Mucosa of rectum (tissue), 2 donors: Measurements from ENCODE around the gene CTRB1.

Experiments
- H3K27ac ChIP-seq, 2 donors: one replicate each; pipeline ENCODE4 v1.7.0; 2013; ENCODE audit warnings: inconsistent platforms in 2 of 2, low read depth in 2 of 2, low read length in 2 of 2
- H3K27me3 ChIP-seq, 2 donors: one replicate each; pipeline ENCODE4 v1.7.0; 2013; ENCODE audit warnings: low read length in 2 of 2; ENCODE audit not compliant: control insufficient read depth in 2 of 2, insufficient read depth in 2 of 2
- H3K36me3 ChIP-seq, 2 donors: one replicate each; pipeline ENCODE4 v1.7.0; 2013; ENCODE audit warnings: low read length in 2 of 2; ENCODE audit not compliant: control insufficient read depth in 2 of 2, insufficient read depth in 2 of 2
- H3K4me1 ChIP-seq, 2 donors: one replicate each; pipeline ENCODE4 v1.7.0; 2013; ENCODE audit warnings: low read length in 2 of 2, mild to moderate bottlenecking in 1 of 2; ENCODE audit not compliant: control insufficient read depth in 2 of 2, insufficient read depth in 2 of 2
- H3K4me3 ChIP-seq, 2 donors: one replicate each; pipeline ENCODE4 v1.7.0; 2013; ENCODE audit warnings: low read length in 2 of 2
- H3K9ac ChIP-seq, 2 donors: one replicate each; pipeline ENCODE4 v1.7.0; 2013; ENCODE audit warnings: low read length in 2 of 2, low read depth in 1 of 2, mild to moderate bottlenecking in 1 of 2
- H3K9me3 ChIP-seq, 2 donors: one replicate each; pipeline ENCODE4 v1.7.0; 2013; ENCODE audit warnings: low read length in 2 of 2; ENCODE audit not compliant: control insufficient read depth in 2 of 2
- donor health status: healthy.
- donor health status: Normal muscosa, but diverticular disease.

The CTRB1 gene

DNA sequence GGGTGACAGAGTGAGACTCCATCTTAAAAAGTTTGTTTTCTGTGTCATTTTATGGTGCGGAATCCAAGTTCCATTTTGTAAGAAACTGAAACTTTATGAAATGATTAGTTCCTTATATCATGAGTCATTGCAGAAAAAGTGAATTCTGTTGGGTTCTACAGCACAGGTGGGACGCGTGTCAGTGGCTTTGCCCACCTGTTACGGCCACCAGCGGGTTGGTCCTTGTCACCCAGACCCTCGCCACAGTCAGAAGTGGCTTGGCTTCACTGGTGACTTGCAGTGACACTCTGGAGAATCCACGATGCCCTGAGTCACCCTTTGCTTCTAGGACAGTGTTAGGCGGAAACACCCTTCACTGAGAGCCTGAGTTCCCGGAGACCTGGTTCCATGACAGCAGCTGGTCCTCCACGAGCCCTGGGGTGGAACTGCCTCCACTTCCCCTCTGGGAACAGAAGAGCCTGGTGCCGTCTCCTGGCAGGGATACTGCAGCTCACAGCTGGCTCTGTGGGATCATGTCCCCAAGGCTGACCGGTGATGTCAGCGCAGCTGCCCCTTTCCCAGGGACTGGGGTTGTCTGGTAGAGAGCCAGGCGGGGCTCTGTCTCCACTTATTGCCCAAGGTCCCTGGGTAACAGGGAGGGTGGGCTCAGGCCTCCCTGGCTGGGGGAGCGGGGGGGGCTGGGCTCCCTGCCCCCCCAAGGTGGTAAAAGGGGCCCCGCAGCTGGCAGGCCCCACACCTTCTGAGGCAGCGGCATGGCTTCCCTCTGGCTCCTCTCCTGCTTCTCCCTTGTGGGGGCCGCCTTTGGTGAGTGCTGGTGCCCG, at the start of gene CTRB1:
CTRB1 (plus strand) TSS at position 733 of the 821 bp plus-strand sequence; CDS start at position 753, 20 bp downstream.
- Histone ChIP-seq H3K4me1 (no peaks in the 10 kb centered on the region), H3K27ac (no peak within 1 kb of the TSS), H3K4me3 (no peak within 1 kb of the TSS), H3K27me3 (peaks cover 0 to 2% of the 10 kb centered on the region in 2 donors), H3K9ac (no peak within 1 kb of the TSS), H3K9me3 (no peaks in the 10 kb centered on the region), H3K36me3 (no peaks in the 10 kb centered on the region)

DNA sequence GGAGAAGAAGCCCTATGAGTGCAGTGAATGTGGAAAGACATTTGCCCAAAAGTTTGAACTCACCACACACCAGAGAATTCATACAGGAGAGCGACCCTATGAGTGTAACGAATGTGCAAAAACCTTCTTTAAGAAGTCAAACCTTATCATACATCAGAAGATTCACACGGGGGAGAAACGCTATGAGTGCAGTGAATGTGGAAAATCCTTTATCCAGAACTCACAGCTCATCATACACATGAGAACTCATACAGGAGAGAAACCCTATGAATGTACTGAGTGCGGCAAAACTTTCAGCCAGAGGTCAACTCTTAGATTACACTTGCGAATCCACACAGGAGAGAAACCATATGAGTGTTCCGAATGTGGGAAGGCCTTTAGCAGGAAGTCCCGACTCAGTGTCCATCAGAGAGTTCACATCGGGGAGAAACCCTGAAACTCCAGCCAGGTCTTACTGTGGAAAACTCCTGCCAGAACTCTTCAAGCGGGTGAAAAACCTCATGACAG, 48.8 kb upstream of the CTRB1 start:
- Histone ChIP-seq H3K4me1 (no peaks in the 10 kb centered on the region), H3K36me3 (peaks cover 39 to 42% of the 10 kb centered on the region in 2 donors), H3K9me3 (peaks cover 36 to 40% of the 10 kb centered on the region in 2 donors)

DNA sequence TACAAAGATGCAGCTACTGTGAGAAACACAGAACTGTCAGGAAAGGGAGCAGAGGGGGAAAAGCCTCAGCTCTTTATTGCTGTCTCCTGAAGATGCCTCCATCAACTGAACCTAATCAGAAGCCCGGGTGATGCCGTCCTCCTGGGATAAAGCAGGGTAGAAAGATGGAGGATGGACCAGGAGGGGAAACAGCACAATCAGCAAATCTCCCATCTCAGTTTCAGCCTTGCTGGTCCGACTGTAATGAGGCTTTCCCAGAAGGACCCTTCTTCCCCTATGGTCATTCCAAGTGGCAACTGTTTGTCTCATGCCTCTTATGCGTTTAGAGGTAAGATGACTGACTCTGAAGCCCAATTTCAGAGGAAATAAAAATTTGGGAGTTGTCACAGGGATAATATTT, 46.2 kb upstream of the CTRB1 start:
- Histone ChIP-seq H3K9ac (no peak overlapping the region), H3K27me3 (no peaks in the 10 kb centered on the region), H3K27ac (no peak overlapping the region), H3K4me3 (no peak overlapping the region), H3K4me1 (no peaks in the 10 kb centered on the region), H3K9me3 (peaks cover 36 to 43% of the 10 kb centered on the region in 2 donors), H3K36me3 (peaks cover 28 to 32% of the 10 kb centered on the region in 2 donors)

More for the DNA sequence above, 48.8 kb upstream of the CTRB1 start:
- Histone ChIP-seq H3K9ac (no peak overlapping the region), H3K4me3 (no peak overlapping the region), H3K27ac (no peak overlapping the region), H3K27me3 (no peaks in the 10 kb centered on the region)

DNA sequence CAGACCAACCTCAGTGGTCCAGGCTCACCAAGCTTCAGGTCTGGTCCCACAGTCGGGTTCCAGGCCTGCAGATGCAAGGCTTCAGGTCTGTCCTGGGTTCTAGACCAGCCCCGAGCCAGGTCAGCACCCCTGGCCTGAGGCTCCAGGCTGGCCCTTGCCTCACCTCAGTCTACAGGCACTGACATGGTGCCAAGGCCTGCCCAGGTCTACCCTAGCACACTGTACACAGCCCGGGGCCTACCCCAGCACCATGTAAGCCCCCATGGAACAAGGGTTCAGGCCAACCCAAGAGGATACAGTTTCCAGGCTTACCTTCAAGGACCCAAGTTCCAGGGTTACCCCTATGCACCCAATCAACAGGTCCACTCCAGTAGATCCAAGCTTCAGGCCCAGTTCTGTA, 43.7 kb upstream of the CTRB1 start:
- Histone ChIP-seq H3K9ac (no peak overlapping the region), H3K9me3 (peaks cover 22 to 25% of the 10 kb centered on the region in 2 donors), H3K27ac (no peak overlapping the region), H3K36me3 (peaks cover 7 to 10% of the 10 kb centered on the region in 2 donors), H3K27me3 (no peaks in the 10 kb centered on the region), H3K4me1 (no peaks in the 10 kb centered on the region), H3K4me3 (no peak overlapping the region)

DNA sequence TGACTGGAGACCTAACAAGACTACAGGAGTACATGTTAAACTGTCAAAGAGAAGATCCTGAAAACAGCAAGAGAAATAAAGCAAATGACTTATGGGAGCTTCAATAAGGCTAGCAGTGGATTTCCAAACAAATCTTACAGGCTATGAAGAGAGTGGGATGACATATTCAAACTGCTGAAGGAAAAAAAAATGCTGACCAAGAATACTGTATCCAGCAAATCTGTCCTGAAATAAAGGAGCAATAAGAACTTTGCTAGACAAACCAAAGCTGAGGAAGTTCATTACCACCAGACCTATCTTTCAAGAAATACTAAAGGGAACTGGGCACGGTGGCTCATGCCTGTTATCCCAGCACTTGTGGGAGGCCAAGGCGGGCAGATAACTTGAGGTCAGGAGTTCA, 41.9 kb upstream of the CTRB1 start:
- Histone ChIP-seq H3K9me3 (peaks cover 13 to 15% of the 10 kb centered on the region in 2 donors), H3K27ac (no peak overlapping the region), H3K36me3 (no peaks in the 10 kb centered on the region), H3K4me3 (no peak overlapping the region), H3K27me3 (no peaks in the 10 kb centered on the region), H3K4me1 (no peaks in the 10 kb centered on the region), H3K9ac (no peak overlapping the region)

DNA sequence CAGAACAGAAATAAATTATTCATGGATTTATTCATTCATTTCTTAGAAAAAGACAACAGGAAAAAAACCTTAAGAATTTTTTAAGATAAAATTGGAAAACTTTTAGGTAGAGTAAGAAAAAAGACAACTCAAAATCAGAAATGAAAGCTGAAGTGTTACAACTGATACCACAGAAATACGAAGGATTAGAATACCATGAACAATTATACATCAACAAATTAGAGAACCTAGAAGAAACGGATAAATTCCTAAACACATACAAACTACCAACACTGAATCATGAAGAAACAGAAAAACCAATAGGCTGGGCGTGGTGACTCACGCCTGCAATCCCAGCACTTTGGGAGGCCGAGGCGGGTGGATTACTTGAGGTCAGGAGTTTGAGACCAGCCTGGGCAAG, 39.6 kb upstream of the CTRB1 start:
- Histone ChIP-seq H3K4me1 (no peaks in the 10 kb centered on the region), H3K9me3 (peaks cover 4 to 9% of the 10 kb centered on the region in 2 donors), H3K27ac (no peak overlapping the region), H3K27me3 (no peaks in the 10 kb centered on the region), H3K4me3 (no peak overlapping the region), H3K36me3 (no peaks in the 10 kb centered on the region), H3K9ac (no peak overlapping the region)

DNA sequence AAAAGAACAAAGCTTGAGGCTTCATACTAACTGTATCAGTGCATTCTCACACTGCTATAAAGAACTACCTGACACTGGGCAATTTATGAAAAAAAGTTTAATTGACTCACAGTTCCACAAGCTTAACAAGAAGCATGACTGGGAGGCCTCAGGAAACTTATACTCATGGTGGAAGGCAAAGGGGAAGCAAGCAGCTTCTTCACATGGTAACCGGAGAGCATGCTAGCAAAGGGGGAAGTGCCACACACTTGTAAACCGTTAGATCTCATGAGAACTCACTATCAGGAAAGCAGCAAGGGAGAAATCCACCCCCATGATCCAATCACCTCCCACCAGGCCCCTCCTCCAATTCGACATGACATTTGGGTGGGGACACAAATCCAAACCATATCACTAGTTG, 37.2 kb upstream of the CTRB1 start:
- H3K36me3 ChIP-seq, result no peaks in the 10 kb centered on the region
- H3K9ac ChIP-seq, result no peak overlapping the region
- H3K4me3 ChIP-seq, result no peak overlapping the region
- H3K9me3 ChIP-seq, result peaks cover under 1 to 5% of the 10 kb centered on the region in 2 donors
- no peaks in the 10 kb centered on the region for H3K4me1 ChIP-seq
- H3K27ac ChIP-seq, result no peak overlapping the region
- no peaks in the 10 kb centered on the region for H3K27me3 ChIP-seq

DNA sequence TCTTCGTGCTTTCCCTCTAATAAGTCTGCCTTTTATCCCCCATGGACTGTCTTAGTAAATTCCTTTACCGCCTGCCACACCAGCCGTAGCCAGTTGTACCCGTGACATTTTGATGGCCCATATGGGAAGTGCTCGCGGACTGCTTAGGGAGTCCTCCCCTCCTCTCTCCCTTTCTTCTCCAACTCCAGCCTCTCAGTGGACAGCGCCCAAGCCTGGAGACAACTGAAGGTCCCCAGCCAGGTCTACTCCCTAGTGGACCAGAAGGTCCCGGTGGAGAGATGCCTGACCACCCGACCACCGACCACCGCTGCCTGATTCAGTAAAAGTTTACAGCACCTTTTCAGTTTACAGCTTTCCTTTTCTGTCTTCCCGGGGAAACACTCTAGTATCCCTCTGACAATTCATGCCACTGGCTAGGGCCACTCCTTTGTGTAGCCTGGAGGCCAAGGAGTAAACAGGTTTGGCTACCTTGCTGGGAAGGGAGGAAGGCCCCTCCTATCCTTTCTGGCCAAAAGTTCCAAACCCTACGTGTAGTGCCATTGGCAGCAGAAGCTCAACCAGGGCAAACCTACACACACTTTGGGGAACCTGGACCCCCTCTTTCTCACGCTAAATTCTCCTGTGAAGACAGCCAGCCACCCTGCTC, 29.8 kb upstream of the CTRB1 start:
- Histone ChIP-seq H3K9me3 (no peaks in the 10 kb centered on the region), H3K4me1 (peaks cover 3 to 13% of the 10 kb centered on the region in 2 donors), H3K4me3 (no peak overlapping the region), H3K9ac (no peak overlapping the region), H3K36me3 (no peaks in the 10 kb centered on the region), H3K27me3 (no peaks in the 10 kb centered on the region), H3K27ac (no peak overlapping the region)

DNA sequence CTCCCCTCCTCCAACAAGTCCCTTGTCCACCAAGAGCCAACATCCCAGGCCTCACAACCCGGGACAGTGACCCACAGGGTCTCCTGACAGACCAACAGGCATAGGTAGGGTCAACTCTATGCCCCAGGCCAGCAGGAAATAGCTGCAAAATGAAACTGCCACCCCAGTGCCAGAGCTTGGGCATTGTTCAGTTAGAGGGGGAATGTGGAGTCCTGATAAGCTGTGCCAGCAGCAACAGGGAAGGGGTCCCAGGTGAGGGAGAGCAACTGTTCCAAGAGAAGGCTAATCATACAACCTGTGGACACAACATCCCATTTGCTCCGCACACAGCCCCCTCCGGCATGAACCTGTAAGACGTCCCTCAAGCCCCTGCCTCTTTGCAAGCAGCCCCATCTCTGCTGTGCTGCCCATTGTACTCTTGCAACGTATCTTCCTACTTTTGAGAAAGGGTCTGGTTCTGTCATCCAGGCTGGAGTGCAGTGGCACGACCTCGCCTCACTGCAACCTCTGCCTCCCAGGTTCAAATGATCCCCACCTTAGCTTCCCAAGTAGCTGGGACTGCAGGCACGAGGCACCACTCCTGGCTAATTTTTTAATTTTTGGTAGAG, 29.0 kb upstream of the CTRB1 start:
- Histone ChIP-seq H3K4me3 (no peak overlapping the region), H3K4me1 (peaks cover 3 to 13% of the 10 kb centered on the region in 2 donors), H3K27me3 (no peaks in the 10 kb centered on the region), H3K27ac (no peak overlapping the region), H3K36me3 (no peaks in the 10 kb centered on the region), H3K9ac (no peak overlapping the region), H3K9me3 (no peaks in the 10 kb centered on the region)
